Breast epithelium (tissue), 4 donors: ENCODE measurements around the gene SPCS2. TPM values are rescaled to one million over a fixed set of nuclear protein-coding genes. Genes with fewer than 3 reads are reported as not detected.

Experiments
- DNase-seq, 2 donors: peaks; one replicate each; pipeline ENCODE4 v3.0.0-alpha.2; 2019; ENCODE audit warnings: low spot score in 2 of 2
- H3K27ac ChIP-seq, 2 donors: fragments of 200-600 bp; sonication (generic) in 1 of 2; one replicate each; pipeline ENCODE4 v1.5.1; 2016 to 2019; ENCODE audit warnings: mild to moderate bottlenecking in 1 of 2
- H3K27me3 ChIP-seq, 2 donors: fragments of 200-600 bp; sonication (generic) in 1 of 2; one replicate each; pipeline versions ENCODE4 v1.5.1 to v1.6.0; 2017 to 2019; ENCODE audit warnings: control low read depth in 1 of 2, mild to moderate bottlenecking in 1 of 2
- H3K36me3 ChIP-seq: fragments of 200-600 bp; one replicate; pipeline ENCODE4 v1.5.1; 2019
- H3K4me1 ChIP-seq, 2 donors: fragments of 200-600 bp; sonication (generic); one replicate each; pipeline ENCODE4 v1.5.1; 2016 to 2019; ENCODE audit warnings: control low read depth in 1 of 2
- H3K4me3 ChIP-seq, 3 donors: fragments of 200-600 bp; sonication (generic); 1 replicate in 2 of 3; 2 replicates in 1 of 3; pipeline ENCODE4 v1.5.1; 2016 to 2019; ENCODE audit warnings: mild to moderate bottlenecking in 3 of 3, moderate library complexity in 2 of 3
- H3K9me3 ChIP-seq, 2 donors: fragments of 200-600 bp; sonication (generic) in 1 of 2; one replicate each; pipeline ENCODE4 v1.5.1; 2016 to 2019; ENCODE audit warnings: control low read depth in 1 of 2
- CTCF ChIP-seq, 3 donors: fragments of 450-650 bp; IDR thresholded peaks; one replicate each; pipeline ENCODE4 v1.5.1; 2016 to 2017; ENCODE audit warnings: antibody characterized with exemption in 3 of 3, mild to moderate bottlenecking in 3 of 3, moderate library complexity in 3 of 3
- POLR2A ChIP-seq: fragments of 450-650 bp; IDR thresholded peaks from one replicate; pipeline ENCODE4 v1.6.1; 2016; ENCODE audit warnings: antibody characterized with exemption, mild to moderate bottlenecking, moderate library complexity
- POLR2AphosphoS5 ChIP-seq, 3 donors: sonication (generic); formaldehyde crosslinking; IDR thresholded peaks; one replicate each; pipeline ENCODE4 v1.6.1; 2017; ENCODE audit warnings: antibody characterized with exemption in 3 of 3
- intact Hi-C: fragments of 100-400 bp; cut with DNase I; formaldehyde crosslinking; loops from one replicate; pipeline ENCODE4 v1.15.1; 2023; ENCODE audit warnings: low total_unique reads
- total RNA-seq, 3 donors: library from RNA; depleted of rRNA; stranded (reverse); fragments of >200 nt; gene quantifications; one replicate each; pipeline ENCODE4 v1.1.0, GENCODE V29; 2016

The SPCS2 gene
- total RNA-seq, 3 donors from 2014 or later, result 34.1 to 57.8 (median 57.5) TPM

GRCh38 chr11:74970852-74971395, 21.9 kb downstream of the SPCS2 start:
- Histone ChIP-seq H3K4me3 (no peak overlapping the region), H3K27ac (no peak overlapping the region), H3K36me3 (no peaks in the 10 kb centered on the region), H3K27me3 (no peaks in the 10 kb centered on the region), H3K9me3 (no peaks in the 10 kb centered on the region), H3K4me1 (no peaks in the 10 kb centered on the region)
- intact Hi-C loops, result no loop called here
- DNase-seq, result no peak
- TF ChIP-seq POLR2A (no peak), CTCF (IDR thresholded peaks at IDR 0.05) (no peak), POLR2AphosphoS5 (IDR thresholded peaks at IDR 0.05) (no peak)

GRCh38 chr11:74971424-74971823, 22.4 kb downstream of the SPCS2 start:
- H3K27me3 ChIP-seq, result no peaks in the 10 kb centered on the region
- no peaks in the 10 kb centered on the region for H3K9me3 ChIP-seq
- H3K27ac ChIP-seq, result no peak overlapping the region
- H3K4me1 ChIP-seq, result no peaks in the 10 kb centered on the region
- intact Hi-C loops, result no loop called here
- H3K4me3 ChIP-seq, result no peak overlapping the region
- no peaks in the 10 kb centered on the region for H3K36me3 ChIP-seq
- no peak for TF ChIP-seq CTCF (IDR thresholded peaks at IDR 0.05)
- TF ChIP-seq POLR2A, result no peak
- TF ChIP-seq POLR2AphosphoS5 (IDR thresholded peaks at IDR 0.05), result no peak
- DNase-seq, result no peak

DNA sequence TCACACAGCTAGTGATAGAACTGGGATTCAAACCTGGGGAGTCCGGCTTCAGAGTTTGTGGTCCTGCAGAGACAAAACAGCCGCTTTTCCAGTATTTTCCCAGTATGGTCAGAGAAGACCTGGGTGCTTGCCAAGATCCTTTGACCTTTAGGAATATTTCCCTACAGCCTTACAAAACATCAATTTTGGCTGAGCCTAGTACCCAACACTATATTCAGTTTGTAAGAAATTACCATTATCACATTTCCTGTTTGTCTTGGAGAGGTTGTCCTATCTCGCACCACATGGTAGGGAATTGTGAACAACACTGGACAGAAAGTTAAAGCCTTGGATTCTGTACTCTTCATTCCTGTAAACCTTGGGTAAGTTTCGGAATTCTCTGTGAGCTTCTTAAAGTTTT, 29.0 kb downstream of the SPCS2 start:
- Histone ChIP-seq H3K27me3 (no peaks in the 10 kb centered on the region), H3K36me3 (no peaks in the 10 kb centered on the region), H3K9me3 (no peaks in the 10 kb centered on the region), H3K27ac (no peak overlapping the region), H3K4me1 (no peaks in the 10 kb centered on the region), H3K4me3 (no peak overlapping the region)
- no peak for TF ChIP-seq POLR2AphosphoS5 (IDR thresholded peaks at IDR 0.05)
- TF ChIP-seq POLR2A, result no peak
- TF ChIP-seq CTCF (IDR thresholded peaks at IDR 0.05), result no peak
- DNase-seq, result no peak
- intact Hi-C loops, result no loop called here

GRCh38 chr11:74980634-74981033, 31.6 kb downstream of the SPCS2 start:
- Histone ChIP-seq H3K27ac (no peak overlapping the region), H3K36me3 (no peaks in the 10 kb centered on the region), H3K4me3 (no peak overlapping the region), H3K9me3 (no peaks in the 10 kb centered on the region), H3K27me3 (no peaks in the 10 kb centered on the region), H3K4me1 (no peaks in the 10 kb centered on the region)
- no peak for DNase-seq
- TF ChIP-seq POLR2A (no peak), CTCF (IDR thresholded peaks at IDR 0.05) (no peak), POLR2AphosphoS5 (IDR thresholded peaks at IDR 0.05) (no peak)
- intact Hi-C loops, result no loop called here

- TF ChIP-seq POLR2A (no peak), CTCF (IDR thresholded peaks at IDR 0.05) (no peak), POLR2AphosphoS5 (IDR thresholded peaks at IDR 0.05) (no peak)
- no peak for DNase-seq
- Histone ChIP-seq H3K4me1 (no peaks in the 10 kb centered on the region), H3K36me3 (no peaks in the 10 kb centered on the region), H3K4me3 (no peak overlapping the region), H3K27me3 (no peaks in the 10 kb centered on the region), H3K27ac (no peak overlapping the region), H3K9me3 (no peaks in the 10 kb centered on the region)
- intact Hi-C loops, result no loop called here
Measured at GRCh38 chr11:74981888-74982287, 32.8 kb downstream of the SPCS2 start.
